HG03558 (cell line): ENCODE results near the gene MGA.
A peak's percentile ranks its signal among the peaks of the same experiment; 100 is the strongest.
"Not testable (repeated sequence)": the region's sequence is repeated elsewhere in the genome, so short reads cannot be mapped to it uniquely, and the experiment has no call there.

ENCODE experiments used
- ATAC-seq: cut with Tn5 transposase; IDR thresholded peaks from one replicate; pipeline ENCODE4 v1.9.1; 2021; ENCODE audit warnings: moderate number of reproducible peaks; ENCODE audit not compliant: unreplicated experiment; ENCODE audit errors: extremely low read depth

The MGA gene

DNA sequence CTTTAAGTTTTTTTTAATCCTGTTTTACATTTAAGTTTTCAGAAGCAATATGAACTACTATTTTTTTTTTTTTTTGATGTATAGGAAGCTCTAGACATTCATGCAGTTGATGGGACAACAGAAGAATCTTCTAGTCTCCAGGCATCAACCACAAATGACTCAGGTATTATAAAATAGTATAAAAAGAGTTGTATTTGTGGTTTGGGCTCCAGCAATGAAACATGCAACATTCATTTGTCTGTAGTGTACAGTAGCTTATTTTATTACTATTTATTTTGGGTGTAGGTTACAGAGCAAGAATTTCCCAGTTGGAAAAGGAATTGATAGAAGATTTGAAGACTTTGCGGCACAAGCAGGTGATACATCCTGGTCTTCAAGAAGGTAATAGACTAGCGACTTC lies 38.6 kb downstream of the MGA start:
- ATAC-seq: no peak

DNA sequence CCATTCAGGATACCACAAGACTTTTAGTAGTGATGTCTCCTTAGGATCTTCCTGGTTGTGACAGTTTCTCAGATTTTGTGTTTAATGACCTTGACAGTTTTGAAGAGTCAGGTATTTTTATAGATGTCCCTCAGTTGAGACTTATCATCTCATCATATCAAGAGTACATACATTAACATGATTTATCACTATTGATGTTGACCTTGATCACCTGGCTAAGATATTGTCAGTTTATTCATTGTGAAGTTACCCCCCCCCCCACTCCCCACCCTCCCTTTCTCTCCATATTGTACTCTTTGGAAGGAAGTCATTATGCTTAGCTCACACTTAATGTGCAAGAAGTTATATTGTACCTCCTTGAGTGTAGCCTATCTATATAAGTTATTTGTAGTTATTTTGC lies 42.9 kb downstream of the MGA start:
- no peak for ATAC-seq

DNA sequence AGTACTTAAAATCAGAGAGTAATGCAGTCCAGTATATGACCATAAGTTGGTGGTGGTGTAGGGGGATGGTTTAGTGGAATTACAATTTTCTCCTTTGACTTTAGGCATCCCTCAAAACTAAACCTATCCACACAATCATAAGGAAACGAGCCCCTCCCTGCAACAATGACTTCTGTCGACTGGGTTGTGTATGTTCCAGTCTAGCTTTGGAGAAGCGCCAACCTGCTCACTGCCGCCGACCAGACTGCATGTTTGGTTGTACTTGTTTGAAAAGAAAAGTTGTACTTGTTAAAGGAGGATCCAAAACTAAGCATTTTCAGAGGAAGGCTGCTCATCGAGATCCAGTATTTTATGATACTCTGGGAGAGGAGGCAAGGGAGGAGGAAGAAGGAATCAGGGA lies 52.8 kb downstream of the MGA start:
- ATAC-seq: no peak

DNA sequence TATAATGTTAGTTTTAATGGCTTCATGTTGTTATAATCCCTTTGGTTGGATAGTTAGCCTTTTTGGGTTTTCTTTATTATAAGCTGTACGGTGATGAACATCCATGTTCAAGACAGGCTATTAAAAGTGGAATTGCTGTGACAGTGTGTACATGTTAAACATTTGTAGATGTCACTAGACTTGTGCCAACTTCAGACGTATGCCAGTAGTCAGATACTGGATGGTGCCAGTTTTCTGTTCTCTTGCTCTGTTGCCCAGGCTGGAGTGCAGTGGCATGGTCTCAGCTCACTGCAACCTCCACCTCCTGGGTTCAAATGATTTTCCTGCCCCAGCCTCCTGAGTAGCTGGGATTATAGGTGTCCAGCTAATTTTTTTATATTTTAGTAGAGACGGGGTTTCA lies 54.1 kb downstream of the MGA start:
- ATAC-seq: no peak

DNA sequence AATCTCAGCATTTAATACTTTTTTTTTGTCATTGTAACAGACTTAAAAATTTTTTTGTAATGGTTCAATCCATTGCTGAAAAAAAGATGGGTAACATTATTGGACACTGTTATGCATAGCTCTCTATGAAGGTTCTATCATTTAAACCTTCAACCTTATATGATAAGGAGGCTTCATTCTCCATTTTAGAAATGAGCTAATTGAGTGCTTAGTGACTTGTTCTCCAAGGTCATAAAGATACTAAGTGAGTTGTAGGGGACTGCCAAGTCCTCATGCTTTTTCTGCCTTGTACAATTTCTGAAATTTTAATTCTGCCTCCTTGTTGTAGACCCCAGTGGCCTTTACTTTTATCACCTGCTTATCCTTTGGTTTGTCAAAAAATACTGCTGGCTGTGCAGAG lies 56.7 kb downstream of the MGA start:
- no peak for ATAC-seq

DNA sequence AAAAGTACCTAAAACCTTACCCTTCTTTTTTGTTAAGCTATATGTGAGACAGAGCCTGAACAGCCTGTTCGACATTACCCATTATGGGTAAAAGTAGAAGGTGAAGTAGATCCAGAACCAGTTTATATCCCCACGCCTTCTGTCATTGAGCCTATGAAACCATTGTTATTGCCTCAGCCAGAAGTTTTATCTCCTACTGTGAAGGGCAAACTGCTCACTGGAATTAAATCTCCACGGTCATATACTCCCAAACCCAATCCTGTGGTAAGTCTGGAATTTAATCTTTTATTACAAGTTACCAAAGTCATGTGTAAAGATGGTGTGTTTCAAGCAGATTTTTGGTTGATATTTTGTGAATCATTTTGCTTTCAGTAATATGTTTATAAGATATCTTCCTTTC lies 66.9 kb downstream of the MGA start:
- no peak for ATAC-seq

DNA sequence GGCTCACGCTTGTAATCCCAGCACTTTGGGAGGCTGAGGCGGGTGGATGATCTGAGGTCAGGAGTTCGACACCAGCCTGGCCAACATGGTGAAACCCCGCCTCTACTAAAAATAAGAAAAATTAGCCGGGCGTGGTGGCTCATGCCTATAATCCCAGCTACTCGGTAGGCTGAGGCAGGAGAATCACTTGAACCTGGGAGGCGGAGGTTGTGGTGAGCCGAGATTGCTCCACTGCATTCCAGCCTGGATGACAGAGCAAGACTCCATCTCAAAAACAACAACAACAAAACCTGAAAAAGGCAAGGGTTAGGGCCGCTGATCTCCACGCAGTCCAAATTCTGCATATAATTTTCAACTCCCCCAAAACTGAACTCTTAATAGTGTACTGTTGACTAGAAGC lies 67.9 kb downstream of the MGA start:
- ATAC-seq: not testable (repeated sequence)

DNA sequence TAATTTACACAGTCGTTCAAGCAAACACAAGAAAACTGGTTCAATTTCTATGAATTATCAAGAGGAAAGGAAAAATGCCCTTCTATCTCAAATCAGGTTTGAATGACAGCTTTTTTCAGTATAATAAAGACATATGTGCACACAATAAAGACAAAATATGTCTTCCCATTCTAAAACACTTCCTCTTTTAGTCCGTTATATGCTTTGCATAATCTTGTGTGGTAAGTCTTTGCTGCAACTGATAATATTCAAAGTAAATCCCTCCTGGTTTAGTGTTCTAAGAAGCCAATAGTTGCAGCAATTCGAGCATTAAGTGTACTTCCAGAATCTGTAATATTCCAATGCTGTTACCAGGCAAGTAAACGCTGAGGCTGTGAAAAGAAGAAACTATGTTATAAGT lies 70.3 kb downstream of the MGA start:
- no peak for ATAC-seq

DNA sequence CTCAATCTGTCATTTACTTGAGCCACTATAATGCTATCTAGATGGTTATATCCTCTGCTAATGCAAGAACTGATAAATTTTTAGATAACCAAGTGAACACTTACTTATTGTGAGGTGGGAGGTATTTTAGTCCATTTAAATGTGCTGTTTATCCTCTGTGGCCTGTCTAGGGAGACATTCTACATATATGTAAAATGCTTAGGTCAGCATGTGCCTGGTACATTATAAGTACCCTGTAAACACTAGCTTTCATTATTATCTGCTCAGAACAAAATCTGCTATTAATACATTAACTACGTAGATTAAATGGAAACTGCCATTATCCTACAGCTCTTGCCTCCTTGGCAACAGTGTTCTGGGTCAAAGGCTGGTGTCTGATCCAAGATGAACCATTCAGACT lies 72.3 kb downstream of the MGA start:
- ATAC-seq: no peak

DNA sequence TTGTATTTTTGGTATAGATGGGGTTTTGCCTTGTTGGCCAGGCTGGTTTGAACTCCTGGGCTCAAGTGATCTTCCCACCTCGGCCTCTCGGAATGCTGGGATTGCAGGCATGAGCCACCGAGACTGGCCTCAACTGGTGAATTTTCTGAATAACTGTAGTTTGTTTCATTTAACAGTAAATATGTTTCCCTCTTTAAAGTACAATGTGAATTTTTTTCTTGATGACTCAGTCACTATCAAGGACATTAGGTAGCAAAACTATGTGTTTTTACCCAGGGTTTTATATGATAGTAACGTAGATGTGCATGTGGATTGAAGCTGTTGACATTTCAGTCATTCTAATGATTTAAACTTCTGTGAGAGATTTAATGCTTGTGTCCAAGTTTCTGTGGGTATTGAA lies 73.9 kb downstream of the MGA start:
- no peak for ATAC-seq

DNA sequence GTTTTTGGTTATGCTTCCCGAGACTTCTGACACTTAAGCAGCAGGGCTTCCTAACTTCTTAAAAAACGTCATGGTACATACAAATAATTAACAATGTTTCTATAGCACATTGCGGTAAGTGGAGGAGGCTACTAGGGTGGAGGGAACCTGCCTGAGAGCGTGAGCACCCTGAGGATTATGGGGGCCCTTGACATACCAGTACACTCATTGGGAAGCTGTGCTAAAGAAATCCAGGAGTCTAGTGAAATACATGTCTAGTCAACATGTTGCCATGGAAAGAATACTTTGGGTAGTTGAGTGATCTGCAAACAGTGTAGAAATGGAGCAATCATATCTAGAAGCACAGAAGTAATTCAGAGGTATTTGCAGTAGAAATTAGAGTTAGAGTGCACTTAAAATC lies 74.8 kb downstream of the MGA start:
- no peak for ATAC-seq

DNA sequence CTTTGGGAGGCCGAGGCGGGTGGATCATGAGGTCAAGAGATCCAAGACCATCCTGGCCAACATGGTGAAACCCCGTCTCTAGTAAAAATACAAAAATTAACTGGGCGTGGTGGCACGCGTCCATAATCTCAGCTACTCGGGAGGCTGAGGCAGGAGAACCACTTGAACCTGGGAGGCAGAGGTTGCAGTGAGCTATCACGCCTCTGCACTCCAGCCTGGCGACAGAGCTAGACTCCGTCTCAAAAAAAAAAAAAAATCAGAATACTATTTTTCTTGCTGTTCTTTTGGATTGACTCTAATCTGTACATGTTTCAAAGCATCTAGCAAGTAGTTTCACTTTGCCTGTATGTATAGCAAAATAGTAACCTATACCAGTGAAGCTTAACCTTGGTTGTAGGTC lies 75.3 kb downstream of the MGA start:
- ATAC-seq: not testable (repeated sequence)

DNA sequence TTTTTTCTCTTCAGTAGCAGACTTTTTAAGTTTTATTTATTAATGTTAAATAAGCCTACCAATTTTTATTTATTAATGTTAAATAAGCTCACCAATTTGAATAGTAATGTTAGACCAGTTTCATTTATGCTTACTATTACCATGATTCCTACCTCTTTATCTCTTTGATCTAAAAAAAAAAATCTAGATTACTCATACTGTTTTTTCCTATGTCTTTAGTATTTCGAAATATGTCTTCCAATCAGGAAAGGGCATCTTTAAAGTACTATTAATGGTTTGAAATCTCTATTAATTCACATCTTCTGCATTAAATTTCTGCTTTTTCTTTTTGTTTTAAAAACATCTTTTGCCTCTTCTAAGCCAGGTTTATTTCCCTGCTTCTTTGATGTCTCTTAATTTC lies 86.6 kb downstream of the MGA start:
- no peak for ATAC-seq

DNA sequence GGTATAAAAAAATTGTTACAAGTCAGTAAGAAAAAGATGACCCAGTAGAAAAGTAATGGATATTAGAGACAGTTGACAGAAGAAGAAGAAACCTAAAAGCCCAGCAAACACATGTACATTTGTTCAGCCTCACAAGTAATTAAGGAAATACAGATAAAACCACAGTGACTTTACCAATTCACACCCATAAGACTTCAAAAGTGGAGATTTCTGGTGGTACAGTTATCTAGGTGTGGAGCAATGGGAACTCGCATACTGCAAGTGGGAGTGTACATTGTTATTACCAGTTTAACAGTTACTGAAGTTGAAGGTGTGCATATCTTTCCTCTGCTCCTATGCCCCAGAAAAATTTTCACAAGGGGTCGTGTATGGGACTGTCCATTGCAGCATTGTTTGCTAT lies 96.0 kb downstream of the MGA start:
- ATAC-seq: no peak

DNA sequence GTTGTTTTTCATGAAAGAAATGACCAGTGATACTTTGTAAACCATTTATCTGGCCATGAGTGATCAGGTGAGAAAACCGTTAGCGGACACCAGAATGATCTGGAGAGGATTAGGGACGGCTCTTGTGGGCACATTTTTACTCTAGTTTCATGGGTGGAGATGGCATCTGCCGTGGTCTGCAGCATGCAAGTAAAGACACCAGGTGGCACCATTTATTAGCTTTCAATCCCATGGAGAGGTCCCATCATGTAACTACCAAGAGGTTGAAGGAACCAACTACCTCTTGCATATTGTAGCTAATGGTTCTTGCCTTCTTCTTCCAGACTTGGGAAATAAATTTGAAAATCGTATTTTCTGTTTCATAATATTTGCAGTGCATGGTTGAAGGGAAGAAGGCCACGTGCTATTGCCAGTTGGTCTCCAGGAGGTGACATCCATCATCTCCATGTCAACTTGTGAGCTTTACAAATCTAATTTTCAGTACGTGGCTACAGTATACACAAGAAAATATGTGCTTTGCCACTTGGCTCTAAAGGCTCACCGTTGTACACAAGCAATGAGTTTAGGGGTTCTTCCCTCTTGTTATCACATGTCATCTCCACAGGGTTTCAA lies 112.6 kb downstream of the MGA start:
- no peak for ATAC-seq

DNA sequence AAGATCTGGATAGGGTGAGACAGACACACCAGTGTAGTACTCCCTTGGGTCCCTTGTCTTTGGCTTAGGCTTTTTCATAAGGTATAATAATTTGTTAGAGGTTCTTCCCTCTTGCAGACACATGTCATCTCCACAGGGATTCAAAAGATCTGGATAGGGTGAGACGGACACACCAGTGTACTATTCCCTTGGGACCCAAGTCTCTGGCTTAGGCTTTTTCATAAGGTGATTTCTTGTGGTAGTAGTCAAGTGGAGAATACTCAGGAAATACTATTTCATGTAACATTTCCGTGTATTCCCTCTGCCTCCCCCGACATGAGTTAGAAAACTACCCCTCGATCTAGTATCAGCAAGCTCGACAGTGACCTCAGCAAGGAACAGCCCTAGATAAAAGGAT lies 113.1 kb downstream of the MGA start:
- no peak for ATAC-seq

DNA sequence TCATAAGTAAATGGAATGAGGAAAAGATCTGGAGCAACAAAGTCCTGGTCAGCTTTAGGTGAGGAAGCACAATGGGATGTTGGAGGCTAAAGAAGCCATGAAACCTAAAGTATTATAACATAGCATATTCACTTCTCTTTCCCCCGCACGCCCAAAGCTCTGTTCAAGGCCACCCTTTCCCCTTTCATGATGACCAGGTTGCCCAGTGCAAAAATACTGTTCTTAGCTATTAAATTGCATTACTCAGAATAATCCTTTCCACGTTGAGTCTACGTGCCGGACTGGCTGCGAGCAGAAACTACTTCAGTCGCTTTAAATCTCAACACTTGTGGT lies 113.5 kb downstream of the MGA start:
- ATAC-seq: no peak

DNA sequence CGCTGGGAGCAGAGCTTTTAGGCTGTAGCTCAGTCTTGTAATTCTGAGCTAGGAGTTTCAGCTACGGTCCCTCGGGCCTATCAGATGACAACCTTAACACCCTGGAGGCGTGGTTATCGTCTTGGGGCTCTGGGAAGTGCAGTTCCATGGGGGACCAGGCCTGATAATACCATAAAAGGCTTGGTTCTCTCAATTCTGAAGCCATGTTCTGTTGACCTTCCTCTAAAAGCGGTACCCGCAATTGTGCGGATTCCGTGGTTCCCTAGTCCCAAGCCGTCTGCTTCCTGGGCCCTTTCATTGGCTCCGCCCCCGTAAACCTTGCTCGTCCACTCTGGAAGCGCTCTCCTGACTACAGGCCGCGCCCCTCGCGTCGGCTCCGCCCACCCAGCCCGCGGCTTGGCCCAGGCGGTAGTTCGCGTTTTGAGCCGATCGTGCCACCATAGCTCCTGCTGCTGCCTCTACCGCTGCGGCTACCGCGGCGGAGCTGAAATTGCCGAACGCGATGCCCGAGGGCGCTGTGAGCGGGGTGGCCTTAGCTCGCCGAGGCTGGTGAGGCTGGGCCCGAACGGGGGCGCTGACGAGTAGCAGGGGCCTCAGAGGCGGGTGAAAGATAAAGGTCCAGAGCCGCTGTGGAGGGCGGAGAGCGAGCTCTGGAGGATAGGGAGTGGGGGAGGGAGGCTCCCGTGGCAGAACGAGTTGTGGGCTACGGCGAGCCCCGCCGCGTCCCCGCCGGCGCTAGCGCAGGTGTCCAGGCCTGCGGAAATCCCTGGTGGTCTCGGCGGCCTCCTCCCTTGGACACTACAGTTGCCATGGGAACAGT lies 114.1 kb downstream of the MGA start, which contains the start of gene MAPKBP1:
MAPKBP1 (plus strand) TSS at position 423 of the 820 bp plus-strand sequence. CDS start 792 bp downstream, outside the sequence.
- ATAC-seq: peak; percentile 63

DNA sequence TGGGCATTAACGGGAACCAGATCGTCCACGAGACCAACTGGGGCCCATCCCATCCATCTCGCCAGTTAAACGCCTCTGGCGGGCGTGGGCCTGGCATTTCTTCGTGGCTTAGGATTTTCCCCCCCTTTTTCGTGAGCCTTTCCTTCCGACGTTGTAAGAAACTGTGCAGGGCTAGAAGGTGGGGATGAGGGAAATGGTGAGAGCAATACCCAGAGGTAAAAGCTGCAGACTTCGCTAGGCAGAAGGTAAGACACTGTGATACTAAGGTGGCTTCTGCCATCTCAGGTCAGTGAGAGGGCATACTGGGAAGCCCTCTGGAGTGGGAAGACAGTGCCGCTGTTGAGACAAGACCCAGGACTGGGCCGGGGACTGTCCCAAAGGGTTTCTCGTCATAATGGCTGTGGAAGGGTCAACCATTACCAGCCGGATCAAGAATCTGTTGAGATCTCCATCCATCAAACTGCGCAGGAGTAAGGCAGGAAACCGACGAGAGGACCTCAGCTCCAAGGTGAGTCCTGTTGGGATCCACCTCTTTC lies 114.7 kb downstream of the MGA start:
- no peak for ATAC-seq

DNA sequence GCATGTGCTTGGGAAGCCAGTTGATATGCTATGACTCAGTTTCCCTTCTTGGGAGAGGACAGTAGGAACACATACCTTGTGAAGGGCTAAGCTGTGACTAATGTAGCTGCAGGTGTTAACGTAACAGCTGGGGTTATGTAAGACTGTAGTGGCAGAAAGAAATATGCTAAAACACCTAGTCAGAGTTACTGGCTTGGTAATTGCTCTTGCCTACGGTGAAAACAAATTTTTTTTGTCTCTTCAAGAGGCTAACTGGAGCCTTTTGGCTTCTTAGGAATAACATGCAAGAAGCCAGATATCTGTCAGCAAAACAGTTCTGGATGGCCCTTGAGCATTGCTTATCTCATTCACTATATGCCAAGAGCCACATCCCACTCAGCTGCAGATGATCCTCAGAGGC lies 115.4 kb downstream of the MGA start:
- no peak for ATAC-seq

DNA sequence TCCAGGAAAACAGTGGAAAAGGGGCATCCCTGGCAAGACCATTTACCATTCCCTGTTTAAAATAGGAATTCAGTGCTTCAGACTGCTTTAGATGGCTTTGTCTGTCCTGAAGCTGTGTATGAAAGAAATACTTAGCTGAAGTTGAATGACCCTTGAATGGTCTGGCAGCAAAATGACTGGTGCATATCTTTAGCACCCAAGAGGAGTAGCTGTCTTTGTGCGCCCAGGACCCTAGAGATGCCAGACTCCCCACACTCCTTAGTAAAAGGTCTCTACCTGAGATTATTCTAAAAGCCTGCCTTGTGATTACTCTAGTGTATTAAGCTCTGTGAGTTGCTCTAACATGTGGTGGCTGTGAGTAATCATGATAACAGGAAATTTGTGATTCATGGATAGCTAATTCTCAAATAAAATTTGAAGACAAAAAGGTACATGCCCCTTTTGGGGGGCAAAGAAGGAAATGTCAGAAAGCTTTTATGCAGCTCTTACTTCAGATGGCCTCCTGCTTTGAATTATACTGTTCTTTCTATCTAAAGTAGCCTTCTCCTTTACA lies 117.3 kb downstream of the MGA start:
- no peak for ATAC-seq

DNA sequence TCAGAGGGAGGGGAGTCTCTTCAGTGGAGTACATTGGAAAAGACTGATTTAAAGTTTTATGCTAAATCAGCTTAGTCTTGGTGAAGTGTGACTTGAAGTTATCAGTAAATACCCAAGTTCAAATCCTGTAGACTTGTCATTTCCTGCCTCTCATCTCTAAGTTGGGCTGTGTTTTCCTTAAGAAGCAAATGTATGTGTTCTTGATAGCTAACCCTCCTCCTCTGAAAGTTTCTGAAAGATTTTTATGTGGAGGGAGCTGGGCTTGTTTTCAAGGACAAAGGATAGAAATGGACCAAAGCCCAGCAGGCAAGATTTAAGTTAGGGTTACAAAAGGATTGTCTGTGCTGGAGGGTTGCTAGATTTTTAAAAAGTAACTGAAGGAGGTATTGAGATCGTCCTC lies 118.3 kb downstream of the MGA start:
- no peak for ATAC-seq
